Stimulated activated CD4-positive, alpha-beta T cell treated with anti-CD3 and anti-CD28 coated beads, Interleukin-15, amount 100 ng/mL, for 1 hour (primary cell): Measurements from ENCODE around the gene UGT2A2.
"Not testable (repeated sequence)": the region's sequence is repeated elsewhere in the genome, so short reads cannot be mapped to it uniquely, and the experiment has no call there.

Experiments used
- DNase-seq, 2 donors: peaks; one replicate each; pipeline ENCODE4 v3.0.0-alpha.2; 2020; ENCODE audit warnings: low read depth in 1 of 2, low spot score in 1 of 2

The UGT2A2 gene

GRCh38 chr4:69639542-69639941 lies at the start of gene UGT2A2:
TSS of gene UGT2A2 (minus strand) at chr4:69639642. CDS start at chr4:69639640, 2 bp downstream.
- DNase-seq: no peak

- DNase-seq: no peak
Observed at GRCh38 chr4:69684804-69685203, 45.4 kb upstream of the UGT2A2 start.

- no peak for DNase-seq
Observed at GRCh38 chr4:69668680-69669079, 29.2 kb upstream of the UGT2A2 start.

- DNase-seq: not testable (repeated sequence)
Observed at GRCh38 chr4:69664009-69664408, 24.6 kb upstream of the UGT2A2 start.

- DNase-seq: not testable (repeated sequence)
Observed at GRCh38 chr4:69661130-69661803, 21.8 kb upstream of the UGT2A2 start.

- DNase-seq: no peak
Observed at GRCh38 chr4:69658133-69658532, 18.7 kb upstream of the UGT2A2 start.

- no peak for DNase-seq
Observed at GRCh38 chr4:69656653-69657158, 17.3 kb upstream of the UGT2A2 start.

- no peak for DNase-seq
Observed at GRCh38 chr4:69653147-69653546, 13.7 kb upstream of the UGT2A2 start, which contains the start of gene UGT2A1. TSS of gene UGT2A1 (minus strand) at chr4:69653247. CDS start at chr4:69647644, 5,603 bp downstream.

- no peak for DNase-seq
Observed at GRCh38 chr4:69650872-69651271, 11.4 kb upstream of the UGT2A2 start.

- DNase-seq: no peak
Observed at GRCh38 chr4:69649629-69650028, 10.2 kb upstream of the UGT2A2 start.

GRCh38 chr4:69649207-69649606 lies 9.8 kb upstream of the UGT2A2 start:
- DNase-seq: no peak

GRCh38 chr4:69642961-69643360 lies 3.5 kb upstream of the UGT2A2 start:
- DNase-seq: no peak

- DNase-seq: no peak
Observed at GRCh38 chr4:69640289-69640688, 847 bp upstream of the UGT2A2 start.

GRCh38 chr4:69617083-69617694 lies 22.3 kb downstream of the UGT2A2 start:
- DNase-seq: no peak

- DNase-seq: no peak
Observed at GRCh38 chr4:69610484-69610883, 29.0 kb downstream of the UGT2A2 start.

- DNase-seq: no peak
Observed at GRCh38 chr4:69601065-69601464, 38.4 kb downstream of the UGT2A2 start.

- DNase-seq: no peak
Observed at GRCh38 chr4:69600013-69600412, 39.4 kb downstream of the UGT2A2 start.

GRCh38 chr4:69594382-69594781 lies 45.1 kb downstream of the UGT2A2 start:
- DNase-seq: no peak

GRCh38 chr4:69591364-69591763 lies 48.1 kb downstream of the UGT2A2 start:
- no peak for DNase-seq

GRCh38 chr4:69589884-69590283 lies 49.6 kb downstream of the UGT2A2 start:
- no peak for DNase-seq

- no peak for DNase-seq
Observed at GRCh38 chr4:69584135-69584534, 55.3 kb downstream of the UGT2A2 start.

- no peak for DNase-seq
Observed at GRCh38 chr4:69583543-69583942, 55.9 kb downstream of the UGT2A2 start.

GRCh38 chr4:69577245-69577644 lies 62.2 kb downstream of the UGT2A2 start:
- no peak for DNase-seq
